HG03045 (cell line): ENCODE measurements around the gene MIA3.
"Not testable (repeated sequence)": the region's sequence is repeated elsewhere in the genome, so short reads cannot be mapped to it uniquely, and the experiment has no call there.

Source experiments
- ATAC-seq: cut with Tn5 transposase; IDR thresholded peaks from one replicate; pipeline ENCODE4 v1.9.1; 2021; ENCODE audit warnings: mild to moderate bottlenecking, moderate library complexity; ENCODE audit not compliant: unreplicated experiment

MIA3 gene

GRCh38 chr1:222618001-222618879, at the start of gene MIA3:
TSS of gene MIA3 (plus strand) at chr1:222618097. CDS start at chr1:222618111, 14 bp downstream.
- ATAC-seq = peak; percentile 49

DNA sequence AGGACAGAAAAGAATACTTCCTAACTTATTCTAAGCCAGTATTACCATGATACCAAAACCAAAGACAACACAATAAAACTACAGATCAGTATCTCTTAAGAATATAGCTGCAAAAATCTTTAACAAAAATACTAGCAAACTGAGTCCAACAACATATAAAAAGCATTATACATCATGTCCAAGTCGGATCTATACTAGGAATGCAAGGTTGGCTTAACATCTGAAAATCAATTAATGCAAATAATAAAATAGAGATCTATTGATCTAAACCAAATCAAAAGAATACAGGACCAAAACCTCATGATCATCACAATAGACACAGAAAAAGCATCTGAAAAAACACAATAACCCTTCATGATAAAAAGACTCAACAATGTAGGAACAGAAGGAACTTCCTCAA, 47.1 kb upstream of the MIA3 start:
- ATAC-seq = no peak

GRCh38 chr1:222579316-222579715, 38.6 kb upstream of the MIA3 start:
- ATAC-seq = no peak

DNA sequence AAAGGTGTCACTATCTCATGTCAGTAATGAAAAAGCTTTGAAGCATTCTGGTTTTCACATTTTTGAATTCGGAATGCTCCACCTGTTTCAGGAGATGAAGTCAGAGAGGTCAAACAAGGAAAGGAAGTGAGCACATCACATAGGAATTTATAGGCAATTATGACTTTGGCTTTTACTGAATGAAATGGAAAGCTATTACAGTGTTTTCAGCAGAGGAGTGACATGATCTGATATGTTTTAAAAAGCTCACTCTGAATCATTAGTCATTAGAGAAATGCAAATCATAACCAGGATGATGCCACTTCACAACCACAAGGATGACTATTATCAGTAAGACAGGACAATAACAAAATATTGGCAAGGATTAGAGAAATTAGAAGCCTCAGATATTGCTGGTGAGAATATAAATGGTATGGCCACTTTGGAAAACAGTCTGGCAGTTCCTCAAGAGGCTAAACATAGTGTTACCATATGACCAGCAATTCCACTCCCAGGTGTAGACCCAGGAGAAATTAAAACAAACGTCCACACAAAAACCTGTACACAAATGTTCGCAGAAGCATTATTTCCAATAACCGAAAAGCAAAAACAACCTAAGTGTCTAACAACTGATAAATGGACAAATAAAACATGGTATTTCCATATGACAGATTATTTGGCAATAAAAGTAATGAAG, 35.7 kb upstream of the MIA3 start:
- ATAC-seq = no peak

DNA sequence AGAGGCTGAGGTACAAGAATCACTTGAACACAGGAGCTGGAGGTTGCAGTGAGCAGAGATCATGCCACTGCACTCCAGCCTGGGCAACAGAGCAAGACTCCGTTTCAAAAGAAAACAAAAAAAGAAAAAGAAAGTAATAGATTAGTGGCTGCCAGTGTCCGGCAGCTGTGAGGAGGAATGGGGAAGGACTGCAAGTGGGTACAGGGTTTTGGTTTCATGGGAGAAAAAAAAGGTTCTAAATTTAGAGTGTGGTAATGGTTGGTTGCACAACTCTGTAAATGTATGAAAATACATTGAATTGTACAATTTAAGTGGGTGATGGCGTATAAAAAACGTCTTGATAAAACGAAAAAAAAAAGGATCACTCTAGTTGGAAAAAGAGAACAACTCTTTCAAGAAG, 34.8 kb upstream of the MIA3 start:
- ATAC-seq = peak; percentile 88

GRCh38 chr1:222586842-222587241, 31.1 kb upstream of the MIA3 start:
- no peak for ATAC-seq

GRCh38 chr1:222588135-222588534, 29.8 kb upstream of the MIA3 start:
- ATAC-seq = no peak

DNA sequence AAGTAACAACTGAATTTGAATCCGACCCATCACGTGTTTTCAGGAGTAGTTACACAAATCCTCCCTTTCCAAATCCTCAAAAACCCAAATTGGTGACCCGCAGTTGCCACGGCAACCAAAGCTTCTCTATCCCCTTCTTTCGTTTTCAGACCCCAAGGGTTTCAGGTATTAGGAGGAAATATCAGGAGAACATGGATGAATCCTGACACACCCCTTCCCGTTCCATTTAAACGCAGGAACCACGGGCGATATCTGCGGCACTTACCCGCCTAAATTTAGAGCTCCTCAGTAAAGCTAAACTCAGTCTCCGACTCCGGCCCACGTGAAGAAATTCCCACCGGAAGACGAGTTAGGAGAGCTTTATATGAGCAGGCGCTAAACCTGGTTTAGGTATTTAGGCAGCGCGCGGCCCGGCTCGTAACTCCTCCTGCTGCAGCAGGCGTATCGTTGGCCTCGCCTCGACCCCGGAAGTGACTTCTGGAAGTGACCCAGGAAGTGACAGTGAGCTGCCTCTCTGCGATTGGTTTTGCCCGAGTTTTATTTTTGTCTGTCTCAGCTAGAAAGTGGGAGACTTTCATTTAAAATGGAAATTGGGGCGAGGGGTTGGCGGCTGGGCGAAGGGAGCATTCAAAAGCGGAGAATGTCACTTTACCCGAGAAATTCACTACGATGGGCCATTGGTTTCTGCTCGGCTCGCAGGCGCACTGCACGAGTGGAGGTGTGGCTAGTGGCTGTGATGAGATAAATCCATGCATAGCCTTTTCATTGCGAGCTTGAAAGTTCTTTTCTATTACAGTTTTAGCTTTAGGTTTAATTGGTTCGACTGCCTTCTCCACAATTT, 28.2 kb upstream of the MIA3 start, which contains the start of gene TAF1A:
Gene TAF1A, minus strand, starts transcription at position 472 of the 841 bp plus-strand sequence.
- peak; percentile 99 for ATAC-seq

DNA sequence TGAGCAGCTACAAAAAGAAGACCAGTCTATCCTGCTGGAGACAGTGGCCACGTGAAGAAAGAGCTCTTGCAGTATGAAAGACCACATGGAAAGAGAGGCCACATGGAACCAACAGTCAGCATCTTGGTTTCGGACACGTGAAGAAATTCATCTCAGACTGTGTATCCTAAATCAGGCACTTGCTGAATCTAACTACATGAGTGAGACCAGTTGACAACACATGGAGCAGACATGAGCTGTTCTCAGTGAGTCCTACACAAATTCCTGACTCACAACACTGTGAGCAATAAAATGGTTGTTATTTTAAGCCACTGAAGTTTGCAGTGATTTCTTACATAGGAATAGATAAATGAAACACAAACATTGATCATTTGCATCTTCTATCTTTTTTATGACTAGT, 25.7 kb upstream of the MIA3 start:
- no peak for ATAC-seq

GRCh38 chr1:222594789-222595188, 23.1 kb upstream of the MIA3 start:
- ATAC-seq = no peak

- no peak for ATAC-seq
Measured at GRCh38 chr1:222596696-222597095, 21.2 kb upstream of the MIA3 start.

DNA sequence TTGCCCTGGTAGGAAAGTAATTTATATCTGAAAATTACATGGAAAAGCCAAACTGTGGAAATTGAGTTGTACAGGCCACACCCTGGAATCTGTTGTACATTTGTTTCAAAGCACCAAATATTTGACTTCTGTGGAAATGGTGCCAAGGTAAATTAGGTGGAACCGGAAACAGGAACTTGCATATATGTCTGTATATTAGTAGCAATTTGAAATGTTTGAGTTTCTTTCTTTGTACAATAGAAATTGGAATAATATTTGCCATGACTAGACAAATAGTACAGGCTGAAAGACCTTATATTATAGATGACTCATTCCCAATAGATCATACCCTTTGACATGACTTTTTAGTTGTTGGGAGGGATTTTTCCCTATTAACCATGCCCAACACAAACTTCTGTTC, 17.6 kb upstream of the MIA3 start:
- ATAC-seq = no peak

DNA sequence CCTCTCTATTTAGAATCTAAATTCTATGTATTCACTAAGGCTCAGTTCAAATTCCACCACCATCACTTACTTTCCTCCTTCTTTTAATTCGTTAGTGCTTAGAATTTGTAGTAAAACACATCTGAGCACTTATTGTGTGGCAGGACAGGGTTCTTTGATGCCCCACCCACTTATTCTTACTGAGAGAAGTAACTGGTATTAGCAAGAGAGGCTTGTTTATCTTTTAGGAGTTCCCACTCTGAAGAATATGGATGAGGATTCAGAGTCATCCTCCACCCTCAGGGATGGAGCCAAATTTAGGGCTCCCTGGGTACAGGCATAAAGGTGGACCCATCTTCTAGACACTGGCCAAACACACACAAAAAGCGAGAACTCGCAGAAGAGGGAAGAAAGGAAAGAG, 16.6 kb upstream of the MIA3 start:
- ATAC-seq = no peak

DNA sequence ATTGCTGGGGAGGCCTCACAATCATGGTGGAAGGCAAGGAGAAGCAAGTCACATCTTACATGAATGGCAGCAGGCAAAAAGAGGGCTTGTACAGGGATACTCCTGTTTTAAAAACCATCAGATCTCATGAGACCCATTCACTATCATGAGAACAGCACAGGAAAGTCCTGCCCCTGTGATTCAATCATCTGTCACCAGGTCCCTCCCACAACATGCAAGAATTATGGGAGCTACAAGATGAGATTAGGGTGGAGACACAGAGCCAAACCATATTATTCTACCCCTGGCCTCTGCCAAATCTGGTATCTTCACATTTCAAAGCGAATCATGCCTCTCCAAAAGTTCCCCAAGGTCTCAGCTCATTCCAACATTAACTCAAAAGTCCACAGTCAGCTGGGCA, 11.1 kb upstream of the MIA3 start:
- no peak for ATAC-seq

DNA sequence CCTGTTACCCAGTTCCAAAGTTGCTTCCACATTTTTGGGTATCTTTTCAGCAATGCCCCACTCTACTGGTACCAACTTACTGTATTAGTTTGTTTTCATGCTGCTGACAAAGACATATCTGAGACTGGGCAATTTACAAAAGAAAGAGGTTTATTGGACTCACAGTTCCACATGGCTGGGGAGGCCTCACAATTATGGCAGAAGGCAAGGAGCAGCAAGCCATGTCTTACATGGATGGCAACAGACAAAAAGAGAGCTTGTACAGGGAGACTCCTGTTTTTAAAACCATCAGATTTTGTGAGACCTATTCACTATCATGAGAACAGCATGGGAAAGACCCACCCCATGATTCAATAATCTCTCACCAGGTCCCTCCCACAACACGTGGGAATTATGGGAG, 8.8 kb upstream of the MIA3 start:
- not testable (repeated sequence) for ATAC-seq

DNA sequence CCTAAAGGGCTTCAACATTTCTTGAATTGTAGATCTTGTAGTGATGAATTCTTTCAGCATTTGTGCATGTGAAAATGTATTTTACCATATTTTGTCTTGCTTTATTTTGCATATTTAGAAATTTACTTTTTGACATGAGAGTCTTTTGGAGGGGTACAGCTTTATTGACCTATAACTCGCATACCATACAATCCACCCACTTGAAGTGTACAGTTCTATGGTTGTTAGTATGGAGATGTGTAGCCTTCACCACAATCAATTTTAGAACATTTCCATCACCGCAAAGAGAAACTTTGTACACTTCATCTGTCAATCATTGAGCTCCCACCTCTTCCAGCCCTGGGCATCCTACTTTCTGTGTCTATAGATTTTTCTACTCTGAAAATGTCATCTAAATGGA, 7.2 kb upstream of the MIA3 start:
- no peak for ATAC-seq

DNA sequence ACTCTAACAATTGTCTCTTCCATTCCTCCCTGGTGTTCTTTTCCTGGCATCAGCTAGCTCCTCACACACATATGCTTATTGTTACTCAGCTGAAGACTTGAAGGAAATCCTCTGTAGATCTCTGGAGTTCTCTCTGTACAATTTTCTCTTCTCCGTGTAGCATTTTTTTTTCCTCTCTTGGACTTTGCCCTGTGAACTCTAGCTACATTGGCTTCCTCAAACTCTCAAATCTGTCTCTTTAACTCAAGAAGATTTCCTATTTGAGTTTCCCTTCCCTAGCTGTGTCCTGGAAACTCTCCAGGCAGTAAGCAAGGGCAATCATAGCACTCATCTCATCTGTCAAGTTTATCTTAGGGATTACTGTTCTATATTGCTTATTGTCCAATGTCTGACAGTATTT, 4.3 kb upstream of the MIA3 start:
- ATAC-seq = no peak

GRCh38 chr1:222616525-222616924, 1.4 kb upstream of the MIA3 start:
- no peak for ATAC-seq

- peak; percentile 89 for ATAC-seq
Measured at GRCh38 chr1:222617367-222617951, 438 bp upstream of the MIA3 start.

- no peak for ATAC-seq
Measured at GRCh38 chr1:222618880-222619596, 1.1 kb downstream of the MIA3 start.
